ENCODE results near the gene LRRC43. TPM values are rescaled to one million over a fixed set of nuclear protein-coding genes. Genes with fewer than 3 reads are reported as not detected.

The LRRC43 gene, protein sequence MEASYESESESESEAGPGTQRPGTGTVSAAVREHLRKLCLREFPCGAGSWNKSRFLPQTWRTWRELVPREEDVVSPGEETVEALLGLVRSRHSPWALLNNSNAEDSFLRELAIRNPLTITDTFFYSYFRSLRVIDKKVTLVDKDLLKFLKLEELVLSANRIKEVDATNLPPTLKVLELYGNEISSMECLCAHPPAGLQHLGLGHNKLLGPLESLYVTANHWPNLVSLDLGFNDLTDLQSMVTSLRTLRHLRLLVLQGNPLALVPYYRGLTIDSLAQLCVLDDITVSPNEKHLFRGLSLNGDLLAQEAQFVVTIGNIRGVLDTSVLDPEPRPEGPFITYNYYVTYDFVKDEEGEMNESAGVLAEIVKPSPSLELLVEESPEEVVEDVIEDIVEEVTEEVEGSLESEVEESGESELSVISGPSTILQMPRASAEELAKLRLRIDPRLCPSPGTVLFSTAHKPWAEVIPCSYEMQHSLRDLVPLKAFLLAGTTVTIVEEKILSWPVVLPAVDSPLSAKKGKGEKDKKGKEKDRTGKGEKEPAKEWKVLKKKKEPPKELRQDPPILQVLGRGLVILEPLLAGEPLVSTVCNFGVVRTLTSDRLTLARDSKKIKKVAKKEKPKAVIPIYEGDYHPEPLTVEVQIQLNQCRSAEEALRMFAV
- 0.16 TPM in 1 of 5 replicates, not detected in the others for total RNA-seq (2022; extraction: Qiagen RNA extraction; ENCODE audit: low read depth)

DNA sequence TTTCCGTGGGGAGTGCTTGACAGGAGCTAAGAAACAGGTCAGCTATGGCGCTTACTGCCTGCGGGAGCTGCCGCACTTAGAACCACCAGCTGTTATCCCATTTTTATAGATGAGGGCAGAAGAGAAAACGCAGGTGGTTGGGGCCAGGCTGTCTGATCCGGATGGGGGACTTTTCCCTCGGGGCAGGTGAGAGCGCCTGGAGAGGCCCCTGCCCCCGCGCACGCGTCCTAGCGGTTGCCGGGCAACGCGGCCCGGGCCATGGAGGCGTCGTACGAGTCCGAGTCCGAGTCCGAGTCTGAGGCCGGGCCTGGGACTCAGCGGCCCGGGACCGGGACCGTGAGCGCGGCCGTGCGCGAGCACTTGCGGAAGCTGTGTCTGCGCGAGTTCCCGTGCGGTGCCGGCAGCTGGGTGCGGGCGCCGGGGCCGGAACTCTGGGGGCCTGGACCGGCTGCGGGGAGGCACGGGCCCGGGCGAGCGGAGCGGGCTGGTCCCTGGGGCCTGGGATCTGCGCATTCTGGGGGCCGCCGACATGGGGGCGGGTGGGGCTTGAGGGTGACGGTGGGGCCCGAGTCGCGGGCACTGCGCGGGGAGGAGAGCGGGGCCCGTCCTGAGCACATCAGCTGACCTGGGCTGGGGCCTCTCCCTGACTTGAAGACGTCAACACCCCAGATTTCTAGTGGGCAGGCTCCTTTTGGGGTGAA, at the start of gene LRRC43:
TSS of gene LRRC43 (plus strand) at position 237 of the 701 bp plus-strand sequence. CDS start at position 259, 22 bp downstream.

DNA sequence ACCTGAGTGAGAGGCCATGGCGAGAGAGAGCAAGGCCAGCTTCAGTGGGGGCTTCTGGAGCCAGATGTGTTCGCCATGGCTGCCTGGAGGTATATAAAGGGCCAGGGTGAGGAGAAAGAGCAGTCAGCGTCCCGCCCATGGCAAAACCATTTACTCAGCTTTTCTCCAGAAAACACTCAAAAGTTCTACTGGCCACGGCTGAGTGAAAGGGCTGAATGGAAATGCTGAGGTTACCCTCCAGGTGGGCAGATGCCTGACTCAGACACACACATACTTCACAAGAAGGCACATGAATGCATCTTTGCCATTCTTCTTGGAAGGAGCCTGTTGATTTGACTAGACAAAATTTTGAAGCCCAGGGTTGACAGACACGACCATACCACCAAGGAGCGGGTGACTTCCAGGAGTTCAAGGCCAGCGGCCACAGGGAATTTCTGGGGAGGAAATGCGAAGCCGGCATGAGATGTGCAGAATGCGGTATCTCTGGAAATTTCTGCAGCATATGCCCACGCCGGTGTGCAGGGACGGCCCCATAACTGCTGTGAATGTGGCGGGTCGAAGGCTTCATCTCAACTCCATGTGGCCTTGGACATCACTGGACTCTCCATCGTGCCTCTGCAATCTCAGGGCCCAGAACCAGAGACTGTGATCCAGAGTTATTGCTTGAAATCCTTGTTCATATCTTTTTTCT, 8.6 kb upstream of the LRRC43 start, which contains the start of gene IL31:
TSS of gene IL31 (minus strand) at position 67 of the 691 bp plus-strand sequence. CDS start at position 18, 49 bp downstream.

DNA sequence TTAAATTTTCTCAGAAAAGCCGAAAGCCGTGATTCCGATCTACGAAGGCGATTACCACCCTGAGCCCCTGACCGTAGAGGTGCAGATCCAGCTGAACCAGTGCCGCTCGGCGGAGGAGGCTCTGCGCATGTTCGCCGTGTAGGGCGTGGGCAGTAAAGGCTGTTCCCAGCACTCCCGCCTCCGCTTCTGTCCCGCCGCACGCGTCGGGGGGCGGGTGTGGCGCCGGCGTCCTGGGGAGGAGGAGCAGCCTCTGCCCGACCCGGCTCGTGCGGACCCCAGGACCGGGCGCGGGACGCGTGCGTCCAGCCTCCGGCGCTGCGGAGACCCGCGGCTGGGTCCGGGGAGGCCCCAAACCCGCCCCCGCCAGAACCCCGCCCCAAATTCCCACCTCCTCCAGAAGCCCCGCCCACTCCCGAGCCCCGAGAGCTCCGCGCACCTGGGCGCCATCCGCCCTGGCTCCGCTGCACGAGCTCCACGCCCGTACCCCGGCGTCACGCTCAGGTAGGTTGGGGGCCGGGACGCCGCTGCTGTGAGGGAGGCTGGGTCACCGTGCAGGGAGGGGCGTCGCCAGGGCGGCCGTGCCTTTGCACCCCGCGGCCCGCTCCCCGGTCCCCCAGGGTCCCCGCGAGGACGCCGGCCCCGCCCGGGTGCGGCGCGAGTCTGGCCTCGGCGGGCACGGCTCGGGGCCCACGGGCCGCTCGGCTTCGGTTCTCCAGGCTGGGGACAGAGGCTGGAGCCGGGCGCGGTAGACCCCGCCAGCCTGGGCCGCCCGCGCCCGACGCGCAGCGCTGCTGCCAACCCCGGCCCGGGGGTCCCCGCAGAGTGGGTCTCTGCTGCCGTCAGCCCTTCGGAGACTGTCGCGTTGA, 20.6 kb downstream of the LRRC43 start, which contains the start of gene B3GNT4:
TSS of gene B3GNT4 (plus strand) at position 409 of the 866 bp plus-strand sequence. CDS start 910 bp downstream, outside the sequence.

DNA sequence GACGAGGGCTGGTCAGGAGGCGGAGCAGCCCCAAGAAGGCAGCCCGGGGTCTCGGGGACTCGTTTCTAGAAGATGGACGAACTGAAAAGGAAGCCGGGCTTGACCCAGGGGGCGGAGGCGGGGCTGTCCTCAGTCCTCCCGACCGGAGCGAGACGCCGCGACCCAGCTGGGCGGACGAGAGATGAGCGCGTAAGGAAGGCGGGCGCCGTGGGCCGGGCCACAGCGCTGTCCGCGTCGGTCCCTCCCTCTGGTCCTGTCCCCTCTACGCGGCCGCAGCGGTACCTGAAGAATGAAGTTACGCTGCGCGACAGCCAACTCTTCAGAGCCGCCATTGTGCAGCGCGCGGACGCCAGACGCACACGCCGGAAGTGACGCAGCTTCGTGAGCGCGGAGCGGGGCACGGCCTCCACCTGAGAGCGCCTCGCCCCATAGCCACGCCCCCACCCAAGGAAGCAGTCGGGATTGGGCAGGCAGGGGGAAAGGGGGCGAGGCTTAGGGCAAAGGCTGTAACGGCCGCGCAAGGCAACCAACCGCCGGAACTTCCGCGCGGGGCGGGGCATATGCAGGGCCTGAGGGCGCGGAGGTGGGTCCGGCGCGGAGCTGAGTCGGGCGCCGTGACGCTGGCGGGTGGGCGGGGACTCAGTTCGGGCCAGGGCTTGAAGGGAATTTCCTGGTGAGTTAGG, 42.9 kb downstream of the LRRC43 start, which contains the start of gene DIABLO:
TSS of gene DIABLO (minus strand) at position 370 of the 683 bp plus-strand sequence. CDS start at position 332, 38 bp downstream.

Other genes starting within 250 kb of the LRRC43 start
- gene BCL7A, start 161.2 kb upstream of the LRRC43 start, total RNA-seq (2022; extraction: Qiagen RNA extraction; ENCODE audit: low read depth): 9.3 to 13.2 TPM (median 11.3 TPM) in 5 replicates
- 21.5 to 53.9 TPM (median 39.5 TPM) in 5 replicates for gene MLXIP, start 104.4 kb upstream of the LRRC43 start, total RNA-seq (2022; extraction: Qiagen RNA extraction; ENCODE audit: low read depth)
- gene IL31, start 8.9 kb upstream of the LRRC43 start, total RNA-seq (2022; extraction: Qiagen RNA extraction; ENCODE audit: low read depth): not detected in 5 replicates
- 0.59 to 1.7 TPM (median 0.70 TPM) in 5 replicates for gene B3GNT4, start 20.6 kb downstream of the LRRC43 start, total RNA-seq (2022; extraction: Qiagen RNA extraction; ENCODE audit: low read depth)
- 68.5 to 79.1 TPM (median 72.0 TPM) in 5 replicates for gene DIABLO, start 42.9 kb downstream of the LRRC43 start, total RNA-seq (2022; extraction: Qiagen RNA extraction; ENCODE audit: low read depth)
- gene VPS33A, start 83.4 kb downstream of the LRRC43 start, total RNA-seq (2022; extraction: Qiagen RNA extraction; ENCODE audit: low read depth): 16.2 to 24.0 TPM (median 19.3 TPM) in 5 replicates
- gene CLIP1, start 239.5 kb downstream of the LRRC43 start, total RNA-seq (2022; extraction: Qiagen RNA extraction; ENCODE audit: low read depth): 35.8 to 51.2 TPM (median 44.4 TPM) in 5 replicates

Data from A549 treated with ZK216348 at 1 μM for 4 hours (cell line).